SK-N-SH (cell line): ENCODE measurements around the gene PIGA.
A peak's percentile ranks its signal among the peaks of the same experiment; 100 is the strongest.

Experiments
- EP300 ChIP-seq, 2 experiments: IDR thresholded peaks; 2 replicates each; pipeline versions ENCODE4 v1.4.0 to v1.6.1; 2012; ENCODE audit warnings: borderline replicate concordance in 1 of 2, low read depth in 1 of 2, low read length in 1 of 2
- EZH2phosphoT487 ChIP-seq: fragments of 200-600 bp; sonication (generic); IDR thresholded peaks from 2 replicates; pipeline ENCODE4 v1.6.1; 2017; ENCODE audit warnings: low read depth, mixed run types, mild to moderate bottlenecking, antibody characterized with exemption, moderate library complexity, borderline replicate concordance
- FOSL2 ChIP-seq: IDR thresholded peaks from 2 replicates; pipeline ENCODE4 v1.4.0; 2012; ENCODE audit warnings: low read depth, mild to moderate bottlenecking, moderate library complexity, borderline replicate concordance
- GABPA ChIP-seq: IDR thresholded peaks from 2 replicates; pipeline ENCODE4 v1.4.0; 2012; ENCODE audit warnings: low read depth, mild to moderate bottlenecking
- JUND ChIP-seq: IDR thresholded peaks from 2 replicates; pipeline ENCODE4 v1.4.0; 2012
- NRF1 ChIP-seq: IDR thresholded peaks from 2 replicates; pipeline ENCODE4 v1.6.1; 2012; ENCODE audit warnings: low read depth, mild to moderate bottlenecking, low read length
- RFX5 ChIP-seq: IDR thresholded peaks from 2 replicates; pipeline ENCODE4 v1.6.1; 2012; ENCODE audit warnings: mild to moderate bottlenecking, improper control_type of control experiment, low read length
- TF ChIP-seq, protein P1 (sequence below): fragments of 150-350 bp; IDR thresholded peaks from 2 replicates; pipeline ENCODE4 v1.6.1; 2017; ENCODE audit warnings: antibody characterized with exemption, low read length, low read depth, borderline replicate concordance
- TF ChIP-seq, protein P2 (sequence below): fragments of 200-600 bp; sonication (generic); IDR thresholded peaks from 2 replicates; pipeline ENCODE4 v1.6.1; 2017; ENCODE audit warnings: antibody characterized with exemption, mild to moderate bottlenecking, moderate library complexity

GRCh38 chrX:15349046-15349445, 13.7 kb upstream of the PIGA start:
- TF ChIP-seq JUND (no peak), GABPA (no peak), RFX5 (no peak), FOSL2 (no peak), NRF1 (no peak), EZH2phosphoT487 (no peak), EP300 (IDR thresholded peaks at IDR 0.05; ENCODE audit: borderline replicate concordance in 1 of 2, low read depth in 1 of 2, low read length in 1 of 2) (no peak)
- TF ChIP-seq, protein P1, sequence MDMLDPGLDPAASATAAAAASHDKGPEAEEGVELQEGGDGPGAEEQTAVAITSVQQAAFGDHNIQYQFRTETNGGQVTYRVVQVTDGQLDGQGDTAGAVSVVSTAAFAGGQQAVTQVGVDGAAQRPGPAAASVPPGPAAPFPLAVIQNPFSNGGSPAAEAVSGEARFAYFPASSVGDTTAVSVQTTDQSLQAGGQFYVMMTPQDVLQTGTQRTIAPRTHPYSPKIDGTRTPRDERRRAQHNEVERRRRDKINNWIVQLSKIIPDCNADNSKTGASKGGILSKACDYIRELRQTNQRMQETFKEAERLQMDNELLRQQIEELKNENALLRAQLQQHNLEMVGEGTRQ, result no peak
- TF ChIP-seq, protein P2, sequence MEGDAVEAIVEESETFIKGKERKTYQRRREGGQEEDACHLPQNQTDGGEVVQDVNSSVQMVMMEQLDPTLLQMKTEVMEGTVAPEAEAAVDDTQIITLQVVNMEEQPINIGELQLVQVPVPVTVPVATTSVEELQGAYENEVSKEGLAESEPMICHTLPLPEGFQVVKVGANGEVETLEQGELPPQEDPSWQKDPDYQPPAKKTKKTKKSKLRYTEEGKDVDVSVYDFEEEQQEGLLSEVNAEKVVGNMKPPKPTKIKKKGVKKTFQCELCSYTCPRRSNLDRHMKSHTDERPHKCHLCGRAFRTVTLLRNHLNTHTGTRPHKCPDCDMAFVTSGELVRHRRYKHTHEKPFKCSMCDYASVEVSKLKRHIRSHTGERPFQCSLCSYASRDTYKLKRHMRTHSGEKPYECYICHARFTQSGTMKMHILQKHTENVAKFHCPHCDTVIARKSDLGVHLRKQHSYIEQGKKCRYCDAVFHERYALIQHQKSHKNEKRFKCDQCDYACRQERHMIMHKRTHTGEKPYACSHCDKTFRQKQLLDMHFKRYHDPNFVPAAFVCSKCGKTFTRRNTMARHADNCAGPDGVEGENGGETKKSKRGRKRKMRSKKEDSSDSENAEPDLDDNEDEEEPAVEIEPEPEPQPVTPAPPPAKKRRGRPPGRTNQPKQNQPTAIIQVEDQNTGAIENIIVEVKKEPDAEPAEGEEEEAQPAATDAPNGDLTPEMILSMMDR, result peak; percentile 75
